GM12874 (cell line): ENCODE measurements around the gene TIMP4.

ENCODE experiments used
- CTCF ChIP-seq: IDR thresholded peaks from 2 replicates; pipeline ENCODE4 v1.5.1; 2011; ENCODE audit warnings: low read depth, mild to moderate bottlenecking, control low read depth, low read length, moderate library complexity; ENCODE audit not compliant: insufficient read depth

TIMP4 gene

GRCh38 chr3:12184541-12184940, 25.8 kb upstream of the TIMP4 start:
- TF ChIP-seq CTCF: no peak

DNA sequence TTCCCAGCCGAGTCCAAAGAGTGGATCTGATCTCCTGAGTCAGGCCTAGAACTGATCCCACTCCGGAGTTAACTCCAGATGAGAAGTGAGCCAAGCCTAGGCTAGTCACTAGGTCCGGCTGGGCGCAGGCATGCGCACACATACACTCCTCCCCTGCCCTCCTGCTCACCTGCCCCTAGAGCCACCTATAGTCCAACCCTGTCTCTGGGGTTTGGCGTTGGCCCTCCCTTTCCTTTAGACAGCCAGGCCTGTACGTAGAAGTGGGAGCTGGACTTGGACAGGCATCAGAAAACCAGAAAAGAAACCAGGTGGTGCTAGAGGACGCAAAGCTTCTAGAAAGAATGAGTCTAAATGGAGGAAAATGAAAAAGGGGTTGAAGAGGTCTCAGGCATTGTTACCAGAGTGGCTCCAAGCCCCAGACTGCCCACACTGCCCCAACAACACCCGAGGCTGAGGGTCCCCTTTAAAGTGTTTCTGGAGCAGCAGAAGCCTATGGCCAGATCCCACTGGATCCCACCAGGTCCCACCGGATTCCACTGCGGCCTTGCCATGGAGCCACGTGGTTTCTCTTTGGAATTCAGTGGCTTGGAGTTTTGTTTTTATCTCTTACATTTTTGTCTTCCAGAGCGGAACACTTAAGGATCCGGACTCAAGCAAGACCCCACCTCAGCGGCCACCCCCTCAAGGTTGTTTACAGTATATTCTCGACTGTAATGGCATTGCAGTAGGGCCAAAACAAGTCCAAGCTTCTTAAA, 24.2 kb upstream of the TIMP4 start:
- no peak for TF ChIP-seq CTCF

DNA sequence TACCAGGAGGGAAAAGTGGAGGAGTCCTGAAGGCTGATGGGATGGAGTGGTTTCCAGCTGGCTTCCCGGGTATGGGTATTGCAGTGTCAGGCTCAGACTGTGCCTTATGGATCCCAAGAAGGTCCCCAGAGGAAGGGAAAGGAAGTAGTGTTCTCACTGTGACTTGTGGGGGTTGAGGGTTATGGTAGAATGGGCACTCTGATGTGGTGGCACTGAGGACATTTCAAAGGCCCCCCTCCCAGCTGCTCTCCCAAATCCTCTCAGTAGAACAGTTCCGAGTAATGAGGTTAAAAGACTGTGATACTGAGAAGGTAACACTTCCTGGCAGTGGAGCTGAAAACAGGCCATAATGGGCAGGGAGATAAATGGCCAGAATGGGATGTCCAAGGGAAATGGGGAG, 23.1 kb upstream of the TIMP4 start:
- TF ChIP-seq CTCF: no peak

GRCh38 chr3:12181301-12181700, 22.6 kb upstream of the TIMP4 start:
- no peak for TF ChIP-seq CTCF

GRCh38 chr3:12180631-12181030, 21.9 kb upstream of the TIMP4 start:
- no peak for TF ChIP-seq CTCF

- no peak for TF ChIP-seq CTCF
Measured at GRCh38 chr3:12180218-12180617, 21.5 kb upstream of the TIMP4 start.

DNA sequence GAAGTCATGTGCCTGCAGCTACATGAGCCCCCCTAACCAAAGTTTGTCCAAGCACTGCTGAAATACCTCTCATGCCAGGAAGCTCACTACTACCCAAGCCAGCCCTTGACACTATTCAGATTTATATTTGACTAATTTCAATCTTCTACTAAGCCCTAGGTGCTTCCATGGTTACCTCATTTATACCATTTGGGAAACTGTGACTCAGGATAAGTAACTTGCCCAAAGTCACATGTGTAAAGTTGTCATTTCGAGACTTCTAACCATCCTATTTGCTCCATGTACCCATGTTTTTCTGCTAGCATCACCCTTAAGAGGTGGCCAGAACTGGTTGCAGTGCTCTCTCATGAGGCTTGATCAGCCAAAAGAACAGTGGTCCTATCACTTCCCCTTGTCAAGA, 20.7 kb upstream of the TIMP4 start:
- no peak for TF ChIP-seq CTCF
